HFF-Myc (cell line): ENCODE measurements around the gene GLOD5.

Source experiments
- DNase-seq: peaks from one replicate; pipeline ENCODE4 v3.0.0-alpha.2; 2011; ENCODE audit warnings: low read depth; ENCODE audit errors: extremely low read depth
- H3K4me3 ChIP-seq: replicated peaks from 2 replicates; pipeline ENCODE4 v1.5.1; 2011; ENCODE audit warnings: low read depth, mild to moderate bottlenecking, control low read depth, low read length
- CTCF ChIP-seq: IDR thresholded peaks from 2 replicates; pipeline ENCODE4 v1.5.1; 2012; ENCODE audit warnings: mild to moderate bottlenecking, low read depth, low read length, control low read depth; ENCODE audit errors: missing control alignments

The GLOD5 gene

GRCh38 chrX:48791063-48791820 is 29.7 kb downstream of the GLOD5 start:
- no peak for TF ChIP-seq CTCF
- DNase-seq, result no peak
- H3K4me3 ChIP-seq, result no peak overlapping the region

GRCh38 chrX:48792219-48792618 is 30.7 kb downstream of the GLOD5 start:
- TF ChIP-seq CTCF, result no peak

GRCh38 chrX:48793935-48794334 is 32.4 kb downstream of the GLOD5 start:
- no peak for TF ChIP-seq CTCF
- DNase-seq, result no peak
- no peak overlapping the region for H3K4me3 ChIP-seq

More at GRCh38 chrX:48792219-48792618, 30.7 kb downstream of the GLOD5 start:
- no peak for DNase-seq
- no peak overlapping the region for H3K4me3 ChIP-seq

- DNase-seq, result no peak
- no peak overlapping the region for H3K4me3 ChIP-seq
- TF ChIP-seq CTCF, result no peak
These were observed 32.9 kb downstream of the GLOD5 start for GRCh38 chrX:48794340-48794910.

- TF ChIP-seq CTCF, result no peak
- DNase-seq, result peak; percentile 14
- no peak overlapping the region for H3K4me3 ChIP-seq
These were observed 33.5 kb downstream of the GLOD5 start for GRCh38 chrX:48794911-48795515.

GRCh38 chrX:48798318-48798717 is 36.8 kb downstream of the GLOD5 start:
- no peak for DNase-seq
- H3K4me3 ChIP-seq, result no peak overlapping the region
- TF ChIP-seq CTCF, result no peak
